Measurements from ENCODE around the gene GRIK3.

The GRIK3 gene

GRCh38 chr1:36977731-36978406 is 56.4 kb downstream of the GRIK3 start:
- no peak for DNase-seq (ENCODE audit: low spot score)

- no peak for DNase-seq (ENCODE audit: low spot score)
Measured at GRCh38 chr1:36975642-36976041, 58.7 kb downstream of the GRIK3 start.

GRCh38 chr1:36973056-36973455 is 61.3 kb downstream of the GRIK3 start:
- DNase-seq (ENCODE audit: low spot score), result no peak

GRCh38 chr1:36971852-36972618 is 62.3 kb downstream of the GRIK3 start:
- no peak for DNase-seq (ENCODE audit: low spot score)

- DNase-seq (ENCODE audit: low spot score), result no peak
Measured at GRCh38 chr1:36968730-36969129, 65.6 kb downstream of the GRIK3 start.

GRCh38 chr1:36966242-36966641 is 68.1 kb downstream of the GRIK3 start:
- no peak for DNase-seq (ENCODE audit: low spot score)

- DNase-seq (ENCODE audit: low spot score), result no peak
Measured at GRCh38 chr1:36965275-36966159, 68.8 kb downstream of the GRIK3 start.

GRCh38 chr1:36964830-36965229 is 69.5 kb downstream of the GRIK3 start:
- no peak for DNase-seq (ENCODE audit: low spot score)

GRCh38 chr1:36963006-36963405 is 71.3 kb downstream of the GRIK3 start:
- DNase-seq (ENCODE audit: low spot score), result no peak

- DNase-seq (ENCODE audit: low spot score), result no peak
Measured at GRCh38 chr1:36961062-36961615, 73.2 kb downstream of the GRIK3 start.

- DNase-seq (ENCODE audit: low spot score), result no peak
Measured at GRCh38 chr1:36956570-36956969, 77.7 kb downstream of the GRIK3 start.

GRCh38 chr1:36955016-36955415 is 79.3 kb downstream of the GRIK3 start:
- no peak for DNase-seq (ENCODE audit: low spot score)

GRCh38 chr1:36953061-36953460 is 81.3 kb downstream of the GRIK3 start:
- no peak for DNase-seq (ENCODE audit: low spot score)

- no peak for DNase-seq (ENCODE audit: low spot score)
Measured at GRCh38 chr1:36951761-36952160, 82.6 kb downstream of the GRIK3 start.

GRCh38 chr1:36951292-36951750 is 83.0 kb downstream of the GRIK3 start:
- DNase-seq (ENCODE audit: low spot score), result no peak

GRCh38 chr1:36950604-36951291 is 83.6 kb downstream of the GRIK3 start:
- DNase-seq (ENCODE audit: low spot score), result no peak

GRCh38 chr1:36948606-36949005 is 85.7 kb downstream of the GRIK3 start:
- DNase-seq (ENCODE audit: low spot score), result no peak

GRCh38 chr1:36948147-36948546 is 86.2 kb downstream of the GRIK3 start:
- no peak for DNase-seq (ENCODE audit: low spot score)

- no peak for DNase-seq (ENCODE audit: low spot score)
Measured at GRCh38 chr1:36947384-36947783, 86.9 kb downstream of the GRIK3 start.

- DNase-seq (ENCODE audit: low spot score), result no peak
Measured at GRCh38 chr1:36944883-36945282, 89.4 kb downstream of the GRIK3 start.

GRCh38 chr1:36942148-36942547 is 92.2 kb downstream of the GRIK3 start:
- DNase-seq (ENCODE audit: low spot score), result no peak

Data from CD4-positive, alpha-beta T cell treated with Interleukin-6 at 100 ng/mL for 8 hours (primary cell).